ENCODE results near the gene ENO3.

DNA sequence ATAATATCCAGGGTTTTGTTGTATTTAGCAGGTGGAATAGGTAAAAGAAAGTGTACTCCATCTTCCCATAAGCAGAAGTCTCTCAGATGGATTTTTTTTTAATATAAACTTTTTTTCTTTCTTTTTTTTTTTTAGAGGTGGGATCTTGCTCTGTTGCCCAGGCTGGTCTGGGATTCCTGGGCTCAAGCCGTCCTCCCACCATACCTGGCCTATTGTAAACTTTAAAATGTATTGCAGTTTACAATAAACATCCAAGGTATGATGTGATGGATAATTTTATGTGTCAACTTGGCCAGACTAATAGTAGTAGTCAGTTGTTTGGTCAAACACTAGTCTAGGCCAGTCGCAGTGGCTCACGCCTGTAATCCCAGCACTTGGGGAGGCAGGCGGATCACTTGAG is 29.6 kb upstream of the ENO3 start:
- TF ChIP-seq POLR2A (IDR thresholded peaks at IDR 0.05; ENCODE audit: borderline replicate concordance, extremely low read depth, insufficient read depth, insufficient read length), result no peak
- no peak for TF ChIP-seq RAD21 (IDR thresholded peaks at IDR 0.05; ENCODE audit: low read depth)
- TF ChIP-seq, protein P1, sequence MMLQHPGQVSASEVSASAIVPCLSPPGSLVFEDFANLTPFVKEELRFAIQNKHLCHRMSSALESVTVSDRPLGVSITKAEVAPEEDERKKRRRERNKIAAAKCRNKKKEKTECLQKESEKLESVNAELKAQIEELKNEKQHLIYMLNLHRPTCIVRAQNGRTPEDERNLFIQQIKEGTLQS (IDR thresholded peaks at IDR 0.05), result no peak
- TF ChIP-seq, protein P2, sequence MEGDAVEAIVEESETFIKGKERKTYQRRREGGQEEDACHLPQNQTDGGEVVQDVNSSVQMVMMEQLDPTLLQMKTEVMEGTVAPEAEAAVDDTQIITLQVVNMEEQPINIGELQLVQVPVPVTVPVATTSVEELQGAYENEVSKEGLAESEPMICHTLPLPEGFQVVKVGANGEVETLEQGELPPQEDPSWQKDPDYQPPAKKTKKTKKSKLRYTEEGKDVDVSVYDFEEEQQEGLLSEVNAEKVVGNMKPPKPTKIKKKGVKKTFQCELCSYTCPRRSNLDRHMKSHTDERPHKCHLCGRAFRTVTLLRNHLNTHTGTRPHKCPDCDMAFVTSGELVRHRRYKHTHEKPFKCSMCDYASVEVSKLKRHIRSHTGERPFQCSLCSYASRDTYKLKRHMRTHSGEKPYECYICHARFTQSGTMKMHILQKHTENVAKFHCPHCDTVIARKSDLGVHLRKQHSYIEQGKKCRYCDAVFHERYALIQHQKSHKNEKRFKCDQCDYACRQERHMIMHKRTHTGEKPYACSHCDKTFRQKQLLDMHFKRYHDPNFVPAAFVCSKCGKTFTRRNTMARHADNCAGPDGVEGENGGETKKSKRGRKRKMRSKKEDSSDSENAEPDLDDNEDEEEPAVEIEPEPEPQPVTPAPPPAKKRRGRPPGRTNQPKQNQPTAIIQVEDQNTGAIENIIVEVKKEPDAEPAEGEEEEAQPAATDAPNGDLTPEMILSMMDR (IDR thresholded peaks at IDR 0.05 in 2 of 3, conservative IDR thresholded peaks at IDR 0.05 in 1 of 3; ENCODE audit: borderline replicate concordance in 1 of 3, insufficient read depth in 1 of 3, low read depth in 2 of 3, low read length in 2 of 3), result no peak
- no peak for TF ChIP-seq ZNF274 (IDR thresholded peaks at IDR 0.05; ENCODE audit: low read depth, low read length)
- no peak for TF ChIP-seq POLR2AphosphoS5 (IDR thresholded peaks at IDR 0.05; ENCODE audit: low read depth, low read length)
- TF ChIP-seq JUND (IDR thresholded peaks at IDR 0.05), result no peak
- TF ChIP-seq ZBTB33 (IDR thresholded peaks at IDR 0.05; ENCODE audit: extremely low read depth, insufficient replicate concordance, low read length), result no peak
- no peak for TF ChIP-seq SP1 (IDR thresholded peaks at IDR 0.05; ENCODE audit: low read depth)
- no peak for TF ChIP-seq REST (IDR thresholded peaks at IDR 0.05; ENCODE audit: low read depth)
